ENCODE measurements around the gene LMOD1.

DNA sequence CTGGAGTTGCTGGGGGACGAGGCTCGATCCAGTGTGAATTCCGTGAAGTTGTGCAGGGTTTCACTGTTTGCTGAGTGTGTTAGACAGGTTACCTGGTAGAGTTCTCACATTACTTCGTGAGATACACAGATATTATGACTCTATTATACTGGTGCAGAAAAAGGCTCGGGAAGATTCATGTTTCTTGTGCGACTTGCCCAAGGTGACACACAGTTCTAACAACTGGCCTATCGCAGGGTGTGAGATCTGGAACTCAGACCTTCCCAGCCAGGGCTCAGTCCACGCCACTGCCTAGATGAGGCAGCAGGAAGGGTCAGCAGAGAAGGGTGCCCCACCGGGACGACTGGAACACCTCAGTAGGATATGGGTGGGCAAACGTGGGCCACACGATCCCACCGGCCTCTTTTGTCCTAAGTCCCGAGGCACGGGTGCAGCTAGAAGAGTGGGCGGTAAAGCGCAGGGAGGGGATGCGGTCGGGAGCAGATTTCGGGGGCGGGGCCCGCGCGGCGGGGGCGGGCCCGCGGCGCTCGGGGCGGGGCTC is 35.8 kb upstream of the LMOD1 start:
- TF ChIP-seq, protein P1, sequence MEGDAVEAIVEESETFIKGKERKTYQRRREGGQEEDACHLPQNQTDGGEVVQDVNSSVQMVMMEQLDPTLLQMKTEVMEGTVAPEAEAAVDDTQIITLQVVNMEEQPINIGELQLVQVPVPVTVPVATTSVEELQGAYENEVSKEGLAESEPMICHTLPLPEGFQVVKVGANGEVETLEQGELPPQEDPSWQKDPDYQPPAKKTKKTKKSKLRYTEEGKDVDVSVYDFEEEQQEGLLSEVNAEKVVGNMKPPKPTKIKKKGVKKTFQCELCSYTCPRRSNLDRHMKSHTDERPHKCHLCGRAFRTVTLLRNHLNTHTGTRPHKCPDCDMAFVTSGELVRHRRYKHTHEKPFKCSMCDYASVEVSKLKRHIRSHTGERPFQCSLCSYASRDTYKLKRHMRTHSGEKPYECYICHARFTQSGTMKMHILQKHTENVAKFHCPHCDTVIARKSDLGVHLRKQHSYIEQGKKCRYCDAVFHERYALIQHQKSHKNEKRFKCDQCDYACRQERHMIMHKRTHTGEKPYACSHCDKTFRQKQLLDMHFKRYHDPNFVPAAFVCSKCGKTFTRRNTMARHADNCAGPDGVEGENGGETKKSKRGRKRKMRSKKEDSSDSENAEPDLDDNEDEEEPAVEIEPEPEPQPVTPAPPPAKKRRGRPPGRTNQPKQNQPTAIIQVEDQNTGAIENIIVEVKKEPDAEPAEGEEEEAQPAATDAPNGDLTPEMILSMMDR (IDR thresholded peaks at IDR 0.05), result no peak
- no peak for TF ChIP-seq POLR2A (IDR thresholded peaks at IDR 0.05)

Data from heart left ventricle (tissue), 13 donors.